HL-60 (cell line): ENCODE measurements around the gene VPS51.

ENCODE experiments used
- DNase-seq, 2 experiments: peaks; one replicate each; pipeline ENCODE4 v3.0.0-alpha.2; 2010 to 2020; ENCODE audit warnings: low read depth in 1 of 2, low spot score in 1 of 2
- H3K27ac ChIP-seq: fragments of 250-450 bp; sonication (Bioruptor Pico); replicated peaks from 2 replicates; pipeline ENCODE4 v1.5.1; 2020; ENCODE audit warnings: mild to moderate bottlenecking, moderate library complexity
- H3K27me3 ChIP-seq: fragments of 250-450 bp; sonication (Bioruptor Pico); 2 replicates; pipeline ENCODE4 v1.5.1; 2021; ENCODE audit warnings: mild to moderate bottlenecking, moderate library complexity; ENCODE audit not compliant: insufficient read depth, poor library complexity, severe bottlenecking
- H3K4me3 ChIP-seq: replicated peaks from 2 replicates; pipeline ENCODE4 v1.5.1; 2011; ENCODE audit warnings: mild to moderate bottlenecking, control low read depth, low read length; ENCODE audit not compliant: insufficient read depth
- GABPA ChIP-seq: IDR thresholded peaks from 2 replicates; pipeline ENCODE4 v1.6.1; 2012; ENCODE audit warnings: low read depth
- POLR2AphosphoS5 ChIP-seq: IDR thresholded peaks from 2 replicates; pipeline ENCODE4 v1.6.1; 2012; ENCODE audit warnings: low read depth
- SPI1 ChIP-seq: IDR thresholded peaks from 2 replicates; pipeline ENCODE4 v1.6.1; 2012; ENCODE audit warnings: low read depth, mild to moderate bottlenecking, borderline replicate concordance
- TF ChIP-seq, protein P1 (sequence below): IDR thresholded peaks from one replicate; pipeline ENCODE4 v1.5.1; 2011; ENCODE audit warnings: low read length, control low read depth, inconsistent platforms; ENCODE audit not compliant: insufficient read depth
- TF ChIP-seq, protein P2 (sequence below): IDR thresholded peaks from 2 replicates; pipeline ENCODE4 v1.6.1; 2012; ENCODE audit warnings: low read depth; ENCODE audit not compliant: insufficient replicate concordance

The VPS51 gene

DNA sequence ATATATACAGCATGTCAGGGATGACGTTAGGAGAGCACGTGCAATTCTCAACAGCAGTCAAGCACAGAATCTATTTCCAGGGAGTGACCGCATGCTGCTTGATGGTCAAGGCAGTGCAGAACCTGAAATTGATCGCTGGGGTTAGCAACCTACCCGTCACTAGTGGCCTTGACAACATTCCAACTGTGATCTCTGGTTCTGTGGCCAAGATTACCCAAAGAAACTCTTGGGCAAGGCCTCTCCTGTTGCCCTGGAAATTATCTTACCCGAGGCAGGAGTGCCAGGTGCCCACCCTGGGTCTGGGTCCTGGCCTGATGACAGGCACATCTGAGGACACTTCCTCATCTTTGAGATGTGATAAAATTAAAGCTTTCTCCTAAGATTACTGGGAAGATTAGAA lies 17.8 kb downstream of the VPS51 start:
- Histone ChIP-seq H3K4me3 (no peak overlapping the region), H3K27me3 (no peaks in the 10 kb centered on the region), H3K27ac (no peak overlapping the region)
- TF ChIP-seq SPI1 = peak; percentile 9; the same call in 1 of the 2 replicates
- TF ChIP-seq POLR2AphosphoS5 = no peak; the same call in 1 of the 2 replicates
- DNase-seq = no peak

DNA sequence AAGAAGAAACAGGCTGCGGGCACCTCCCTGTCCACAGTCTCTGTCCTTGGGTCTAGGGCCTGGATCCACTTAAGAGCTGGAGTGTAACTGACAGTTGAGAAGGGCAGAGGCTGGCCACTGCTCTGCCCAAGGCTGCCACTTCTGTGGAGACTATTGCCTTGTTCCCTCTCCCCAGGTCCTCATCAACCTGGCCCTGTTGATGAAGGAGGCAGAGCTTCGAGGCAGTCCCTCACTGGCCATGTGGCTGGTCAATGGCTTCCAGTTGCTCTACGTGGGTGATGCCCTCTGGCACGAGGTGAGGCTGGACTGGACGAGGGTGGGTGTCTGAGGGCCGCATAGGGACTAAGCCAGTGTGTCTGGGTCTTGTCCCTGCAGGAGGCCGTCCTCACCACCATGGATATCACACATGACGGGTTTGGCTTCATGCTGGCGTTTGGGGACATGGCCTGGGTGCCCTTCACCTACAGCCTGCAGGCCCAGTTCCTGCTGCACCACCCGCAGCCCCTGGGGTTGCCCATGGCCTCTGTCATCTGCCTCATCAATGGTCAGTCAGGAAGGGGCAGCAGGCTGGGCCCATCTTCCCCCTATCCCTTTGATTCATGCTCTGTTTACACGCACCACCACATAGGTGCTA lies 18.6 kb downstream of the VPS51 start:
- no peak overlapping the region for H3K27ac ChIP-seq
- H3K4me3 ChIP-seq = no peak overlapping the region
- no peak for DNase-seq
- no peaks in the 10 kb centered on the region for H3K27me3 ChIP-seq
- no peak for TF ChIP-seq GABPA
- no peak for TF ChIP-seq SPI1
- TF ChIP-seq, protein P1, sequence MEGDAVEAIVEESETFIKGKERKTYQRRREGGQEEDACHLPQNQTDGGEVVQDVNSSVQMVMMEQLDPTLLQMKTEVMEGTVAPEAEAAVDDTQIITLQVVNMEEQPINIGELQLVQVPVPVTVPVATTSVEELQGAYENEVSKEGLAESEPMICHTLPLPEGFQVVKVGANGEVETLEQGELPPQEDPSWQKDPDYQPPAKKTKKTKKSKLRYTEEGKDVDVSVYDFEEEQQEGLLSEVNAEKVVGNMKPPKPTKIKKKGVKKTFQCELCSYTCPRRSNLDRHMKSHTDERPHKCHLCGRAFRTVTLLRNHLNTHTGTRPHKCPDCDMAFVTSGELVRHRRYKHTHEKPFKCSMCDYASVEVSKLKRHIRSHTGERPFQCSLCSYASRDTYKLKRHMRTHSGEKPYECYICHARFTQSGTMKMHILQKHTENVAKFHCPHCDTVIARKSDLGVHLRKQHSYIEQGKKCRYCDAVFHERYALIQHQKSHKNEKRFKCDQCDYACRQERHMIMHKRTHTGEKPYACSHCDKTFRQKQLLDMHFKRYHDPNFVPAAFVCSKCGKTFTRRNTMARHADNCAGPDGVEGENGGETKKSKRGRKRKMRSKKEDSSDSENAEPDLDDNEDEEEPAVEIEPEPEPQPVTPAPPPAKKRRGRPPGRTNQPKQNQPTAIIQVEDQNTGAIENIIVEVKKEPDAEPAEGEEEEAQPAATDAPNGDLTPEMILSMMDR = no peak
- no peak for TF ChIP-seq POLR2AphosphoS5
- TF ChIP-seq, protein P2, sequence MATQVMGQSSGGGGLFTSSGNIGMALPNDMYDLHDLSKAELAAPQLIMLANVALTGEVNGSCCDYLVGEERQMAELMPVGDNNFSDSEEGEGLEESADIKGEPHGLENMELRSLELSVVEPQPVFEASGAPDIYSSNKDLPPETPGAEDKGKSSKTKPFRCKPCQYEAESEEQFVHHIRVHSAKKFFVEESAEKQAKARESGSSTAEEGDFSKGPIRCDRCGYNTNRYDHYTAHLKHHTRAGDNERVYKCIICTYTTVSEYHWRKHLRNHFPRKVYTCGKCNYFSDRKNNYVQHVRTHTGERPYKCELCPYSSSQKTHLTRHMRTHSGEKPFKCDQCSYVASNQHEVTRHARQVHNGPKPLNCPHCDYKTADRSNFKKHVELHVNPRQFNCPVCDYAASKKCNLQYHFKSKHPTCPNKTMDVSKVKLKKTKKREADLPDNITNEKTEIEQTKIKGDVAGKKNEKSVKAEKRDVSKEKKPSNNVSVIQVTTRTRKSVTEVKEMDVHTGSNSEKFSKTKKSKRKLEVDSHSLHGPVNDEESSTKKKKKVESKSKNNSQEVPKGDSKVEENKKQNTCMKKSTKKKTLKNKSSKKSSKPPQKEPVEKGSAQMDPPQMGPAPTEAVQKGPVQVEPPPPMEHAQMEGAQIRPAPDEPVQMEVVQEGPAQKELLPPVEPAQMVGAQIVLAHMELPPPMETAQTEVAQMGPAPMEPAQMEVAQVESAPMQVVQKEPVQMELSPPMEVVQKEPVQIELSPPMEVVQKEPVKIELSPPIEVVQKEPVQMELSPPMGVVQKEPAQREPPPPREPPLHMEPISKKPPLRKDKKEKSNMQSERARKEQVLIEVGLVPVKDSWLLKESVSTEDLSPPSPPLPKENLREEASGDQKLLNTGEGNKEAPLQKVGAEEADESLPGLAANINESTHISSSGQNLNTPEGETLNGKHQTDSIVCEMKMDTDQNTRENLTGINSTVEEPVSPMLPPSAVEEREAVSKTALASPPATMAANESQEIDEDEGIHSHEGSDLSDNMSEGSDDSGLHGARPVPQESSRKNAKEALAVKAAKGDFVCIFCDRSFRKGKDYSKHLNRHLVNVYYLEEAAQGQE = no peak

DNA sequence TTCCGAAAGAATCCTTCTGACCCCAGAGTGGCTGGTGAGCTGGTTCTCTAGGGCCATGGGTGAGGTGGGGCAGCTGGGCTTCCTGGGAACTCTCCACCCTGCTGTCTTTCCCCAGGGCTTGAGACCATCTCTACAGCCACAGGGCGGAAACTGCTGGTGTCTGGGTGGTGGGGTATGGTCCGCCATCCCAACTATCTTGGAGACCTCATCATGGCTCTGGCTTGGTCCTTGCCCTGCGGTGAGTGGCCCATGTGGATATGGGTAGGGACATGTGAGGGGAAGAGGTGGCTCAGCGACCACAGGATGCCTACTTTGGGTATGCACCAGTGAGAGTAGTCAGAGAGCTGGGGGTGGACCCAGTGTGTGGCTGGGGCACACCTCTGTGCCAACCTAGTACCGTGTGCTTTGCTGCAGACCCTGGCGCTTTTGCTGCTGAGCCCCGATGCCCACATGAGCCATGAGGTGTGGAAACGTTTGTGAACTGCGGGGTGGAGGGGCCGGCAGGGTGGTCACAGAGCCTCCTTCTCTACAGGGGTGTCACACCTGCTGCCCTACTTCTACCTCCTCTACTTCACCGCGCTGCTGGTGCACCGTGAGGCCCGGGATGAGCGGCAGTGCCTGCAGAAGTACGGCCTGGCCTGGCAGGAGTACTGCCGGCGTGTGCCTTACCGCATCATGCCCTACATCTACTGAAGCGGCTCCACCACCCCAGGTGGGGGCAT lies 19.5 kb downstream of the VPS51 start:
- no peak overlapping the region for H3K27ac ChIP-seq
- no peak for DNase-seq

More for the DNA sequence above, 19.5 kb downstream of the VPS51 start:
- Histone ChIP-seq H3K27me3 (no peaks in the 10 kb centered on the region), H3K4me3 (no peak overlapping the region)
- TF ChIP-seq SPI1 (no peak), GABPA (no peak), POLR2AphosphoS5 (no peak)
- TF ChIP-seq, protein P2 = no peak
- TF ChIP-seq, protein P1 = no peak
